ACC112 (cell line): ENCODE measurements around the gene PRDM10.
"Not testable (repeated sequence)": the region's sequence is repeated elsewhere in the genome, so short reads cannot be mapped to it uniquely, and the experiment has no call there.

ENCODE experiments used
- H2AFZ ChIP-seq: fragments of 200-600 bp; sonication (generic); one replicate; pipeline ENCODE4 v1.6.0; 2017; ENCODE audit warnings: antibody characterized with exemption, low read length; ENCODE audit not compliant: unreplicated experiment
- H3K27ac ChIP-seq: fragments of 200-600 bp; sonication (generic); 2 replicates; pipeline ENCODE4 v1.5.1; 2014; ENCODE audit warnings: low read depth, mild to moderate bottlenecking, antibody characterized with exemption, low read length, moderate library complexity
- H3K27me3 ChIP-seq: fragments of 200-600 bp; sonication (generic); 2 replicates; pipeline ENCODE4 v1.6.1; 2014; ENCODE audit warnings: mild to moderate bottlenecking, antibody characterized with exemption, low read length, moderate library complexity, mixed read lengths; ENCODE audit not compliant: insufficient read depth
- H3K36me3 ChIP-seq: fragments of 200-600 bp; sonication (generic); 2 replicates; pipeline ENCODE4 v1.6.1; 2016; ENCODE audit warnings: mild to moderate bottlenecking, antibody characterized with exemption, low read length, moderate library complexity, mixed read lengths; ENCODE audit not compliant: insufficient read depth
- H3K4me1 ChIP-seq: fragments of 200-600 bp; sonication (generic); one replicate; pipeline ENCODE4 v1.6.1; 2016; ENCODE audit warnings: low read length, mixed read lengths; ENCODE audit not compliant: insufficient read depth, unreplicated experiment, control insufficient read depth
- H3K4me3 ChIP-seq: fragments of 200-600 bp; sonication (generic); 2 replicates; pipeline ENCODE4 v1.5.1; 2014; ENCODE audit warnings: mild to moderate bottlenecking, low read depth, low read length
- H3K79me2 ChIP-seq: fragments of 200-600 bp; sonication (generic); one replicate; pipeline ENCODE4 v1.6.0; 2016; ENCODE audit warnings: low read length; ENCODE audit not compliant: control insufficient read depth, unreplicated experiment, insufficient read depth

Gene PRDM10

GRCh38 chr11:129868626-129869025, 134.0 kb downstream of the PRDM10 start:
- not testable (repeated sequence) for H2AFZ ChIP-seq, H3K4me3 ChIP-seq, H3K27me3 ChIP-seq, H3K4me1 ChIP-seq, H3K27ac ChIP-seq, H3K79me2 ChIP-seq
- peaks cover 39% of the 10 kb centered on the region; the same call in 1 of the 2 replicates for H3K36me3 ChIP-seq

GRCh38 chr11:129866311-129866710, 136.3 kb downstream of the PRDM10 start:
- no peaks in the 10 kb centered on the region for H3K79me2 ChIP-seq
- H3K27me3 ChIP-seq: no peaks in the 10 kb centered on the region
- no peak overlapping the region for H2AFZ ChIP-seq
- H3K27ac ChIP-seq: no peak overlapping the region
- peaks cover 40% of the 10 kb centered on the region; the same call in 1 of the 2 replicates for H3K36me3 ChIP-seq
- H3K4me3 ChIP-seq: no peak overlapping the region
- peaks cover 11% of the 10 kb centered on the region for H3K4me1 ChIP-seq

- no peak overlapping the region for H3K4me3 ChIP-seq
- peaks cover 1% of the 10 kb centered on the region for H3K79me2 ChIP-seq
- no peaks in the 10 kb centered on the region for H3K27me3 ChIP-seq
- H2AFZ ChIP-seq: no peak overlapping the region
- H3K36me3 ChIP-seq: peaks cover 38% of the 10 kb centered on the region; the same call in 1 of the 2 replicates
- no peak overlapping the region for H3K27ac ChIP-seq
- H3K4me1 ChIP-seq: peaks cover 16% of the 10 kb centered on the region
These were observed 136.9 kb downstream of the PRDM10 start for GRCh38 chr11:129865701-129866100.

GRCh38 chr11:129864811-129865210, 137.8 kb downstream of the PRDM10 start:
- H3K4me1 ChIP-seq: peaks cover 16% of the 10 kb centered on the region
- no peak overlapping the region for H3K4me3 ChIP-seq
- peaks cover 41% of the 10 kb centered on the region; the same call in 1 of the 2 replicates for H3K36me3 ChIP-seq
- H3K27ac ChIP-seq: no peak overlapping the region
- peaks cover 2% of the 10 kb centered on the region for H3K79me2 ChIP-seq
- H2AFZ ChIP-seq: no peak overlapping the region
- no peaks in the 10 kb centered on the region for H3K27me3 ChIP-seq

GRCh38 chr11:129861702-129862522, 140.7 kb downstream of the PRDM10 start:
- Histone ChIP-seq H3K36me3 (peaks cover 37% of the 10 kb centered on the region; the same call in 1 of the 2 replicates), H2AFZ (no peak overlapping the region), H3K4me1 (peaks cover 16% of the 10 kb centered on the region), H3K27ac (peak overlapping the region; percentile 49), H3K79me2 (peaks cover 2% of the 10 kb centered on the region), H3K27me3 (no peaks in the 10 kb centered on the region), H3K4me3 (no peak overlapping the region)

- H3K36me3 ChIP-seq: peaks cover 10% of the 10 kb centered on the region; the same call in 1 of the 2 replicates
- no peak overlapping the region for H2AFZ ChIP-seq
- H3K79me2 ChIP-seq: peaks cover 2% of the 10 kb centered on the region
- H3K27me3 ChIP-seq: no peaks in the 10 kb centered on the region
- H3K4me1 ChIP-seq: peaks cover 8% of the 10 kb centered on the region
- no peak overlapping the region for H3K27ac ChIP-seq
- H3K4me3 ChIP-seq: no peak overlapping the region
These were observed 146.6 kb downstream of the PRDM10 start for GRCh38 chr11:129856036-129856435.

GRCh38 chr11:129855086-129855485, 147.5 kb downstream of the PRDM10 start:
- Histone ChIP-seq H3K27ac (no peak overlapping the region), H3K4me1 (peaks cover 6% of the 10 kb centered on the region), H3K4me3 (no peak overlapping the region), H3K79me2 (no peaks in the 10 kb centered on the region), H3K27me3 (no peaks in the 10 kb centered on the region), H2AFZ (no peak overlapping the region), H3K36me3 (peaks cover 6% of the 10 kb centered on the region; the same call in 1 of the 2 replicates)

- no peak overlapping the region for H3K27ac ChIP-seq
These were observed 148.3 kb downstream of the PRDM10 start for GRCh38 chr11:129854232-129854805.

GRCh38 chr11:129853518-129854231, 149.0 kb downstream of the PRDM10 start:
- Histone ChIP-seq H3K27me3 (no peaks in the 10 kb centered on the region), H3K36me3 (peaks cover 4% of the 10 kb centered on the region; the same call in 1 of the 2 replicates), H3K4me3 (no peak overlapping the region), H3K4me1 (peaks cover 6% of the 10 kb centered on the region), H3K27ac (no peak overlapping the region), H3K79me2 (no peaks in the 10 kb centered on the region), H2AFZ (no peak overlapping the region)

More at GRCh38 chr11:129854232-129854805, 148.3 kb downstream of the PRDM10 start:
- peaks cover 6% of the 10 kb centered on the region for H3K4me1 ChIP-seq
- no peaks in the 10 kb centered on the region for H3K79me2 ChIP-seq
- no peak overlapping the region for H3K4me3 ChIP-seq
- no peaks in the 10 kb centered on the region for H3K27me3 ChIP-seq
- no peak overlapping the region for H2AFZ ChIP-seq
- H3K36me3 ChIP-seq: peaks cover 6% of the 10 kb centered on the region; the same call in 1 of the 2 replicates

GRCh38 chr11:129852125-129852740, 150.4 kb downstream of the PRDM10 start:
- no peaks in the 10 kb centered on the region for H3K36me3 ChIP-seq
- no peaks in the 10 kb centered on the region for H3K27me3 ChIP-seq
- peaks cover 6% of the 10 kb centered on the region for H3K4me1 ChIP-seq
- H3K79me2 ChIP-seq: no peaks in the 10 kb centered on the region
- no peak overlapping the region for H3K27ac ChIP-seq
- no peak overlapping the region for H3K4me3 ChIP-seq
- no peak overlapping the region for H2AFZ ChIP-seq
